ENCODE data around the gene PLGLB1. TPM values are rescaled to one million over a fixed set of nuclear protein-coding genes. Genes with fewer than 3 reads are reported as not detected.

The PLGLB1 gene
- polyA plus RNA-seq: 6.9 and 7.0 TPM in 2 replicates

GRCh38 chr2:87021744-87022143, at the start of gene PLGLB1:
TSS of gene PLGLB1 (minus strand) at chr2:87021844. CDS start at chr2:87021783, 61 bp downstream.

Other genes starting within 250 kb of the PLGLB1 start
- 2.1 and 4.4 TPM in 2 replicates for gene CD8A, start 230.9 kb downstream of the PLGLB1 start, polyA plus RNA-seq
- gene CD8B, start 160.0 kb downstream of the PLGLB1 start, polyA plus RNA-seq: not detected in 2 replicates
- gene RGPD1, start 79.7 kb downstream of the PLGLB1 start, polyA plus RNA-seq: 1.3 and 1.7 TPM in 2 replicates